H1 (cell line): ENCODE data around the gene HHAT. TPM values are rescaled to one million over a fixed set of nuclear protein-coding genes. Genes with fewer than 3 reads are reported as not detected.

Experiments used
- CTCF ChIA-PET: fragments of 300-600 bp; sonication (Branson Sonifier 250); formaldehyde crosslinking; loops from one replicate; lab custom pipeline; 2021; ENCODE audit not compliant: partially characterized antibody; lab: Charles Lee
- POLR2A ChIA-PET: fragments of 300-600 bp; sonication (Branson Sonifier 250); formaldehyde crosslinking; loops from one replicate; lab custom pipeline; 2021; ENCODE audit warnings: inconsistent platforms; ENCODE audit not compliant: partially characterized antibody; lab: Charles Lee
- DNase-seq, 2 experiments: peaks; one replicate each; pipeline versions ENCODE4 v3.0.0 to v3.0.0-alpha.2; 2010 to 2022; ENCODE audit warnings: low spot score in 2 of 2, low read depth in 1 of 2, mixed read lengths in 1 of 2
- FAIRE-seq: peaks from 2 replicates; lab custom pipeline; 2011; peaks lifted over from hg19 to GRCh38; lab: Jason Lieb, UNC
- H2AFZ ChIP-seq: 2 replicates; pipeline ENCODE4 v1.8.1; 2012; ENCODE audit warnings: low read length, inconsistent platforms
- H2AK5ac ChIP-seq: 2 replicates; pipeline ENCODE4 v1.6.1; 2013; ENCODE audit warnings: low read depth, low read length
- H2BK120ac ChIP-seq: replicated peaks from 2 replicates; pipeline ENCODE3; 2013; ENCODE audit warnings: low read depth, low read length, inconsistent platforms
- H2BK12ac ChIP-seq: 2 replicates; pipeline ENCODE4 v1.6.1; 2013; ENCODE audit warnings: low read depth, low read length
- H2BK15ac ChIP-seq: 2 replicates; pipeline ENCODE4 v1.6.1; 2013; ENCODE audit warnings: low read length
- H2BK20ac ChIP-seq: 2 replicates; pipeline ENCODE4 v1.6.1; 2013; ENCODE audit warnings: low read length
- H2BK5ac ChIP-seq: 2 replicates; pipeline ENCODE4 v1.6.1; 2013; ENCODE audit warnings: low read depth, low read length
- H3K14ac ChIP-seq: 2 replicates; pipeline ENCODE4 v1.6.1; 2013; ENCODE audit warnings: inconsistent platforms; ENCODE audit not compliant: insufficient read length
- H3K18ac ChIP-seq: 2 replicates; pipeline ENCODE4 v1.6.1; 2013; ENCODE audit warnings: low read length; ENCODE audit errors: extremely low read depth
- H3K23ac ChIP-seq: 2 replicates; pipeline ENCODE4 v1.6.1; 2013; ENCODE audit warnings: inconsistent platforms; ENCODE audit not compliant: insufficient read length
- H3K23me2 ChIP-seq: 2 replicates; pipeline ENCODE4 v1.6.1; 2013; ENCODE audit warnings: low read depth, low read length
- H3K27ac ChIP-seq: 2 replicates; pipeline ENCODE4 v1.6.1; 2011; ENCODE audit warnings: low read depth, low read length, inconsistent platforms
- H3K27me3 ChIP-seq, 4 experiments: replicated peaks in 1 of 4; 1 replicate in 1 of 4; 2 replicates in 3 of 4; pipeline versions ENCODE4 v1.6.1 to v1.8.1; 2011 to 2013; ENCODE audit warnings: low read length in 3 of 4, mild to moderate bottlenecking in 3 of 4, inconsistent platforms in 2 of 4, mixed read lengths in 2 of 4, moderate library complexity in 1 of 4; ENCODE audit not compliant: control insufficient read depth in 3 of 4, insufficient read depth in 3 of 4; ENCODE audit errors: extremely low read depth in 1 of 4
- H3K36me3 ChIP-seq, 4 experiments: 2 replicates each; pipeline versions ENCODE4 v1.6.1 to v1.8.1; 2011 to 2013; ENCODE audit warnings: mild to moderate bottlenecking in 4 of 4, low read length in 3 of 4, moderate library complexity in 2 of 4, control low read depth in 1 of 4, inconsistent platforms in 1 of 4; ENCODE audit not compliant: insufficient read depth in 4 of 4, control insufficient read depth in 2 of 4
- H3K4ac ChIP-seq: replicated peaks from 2 replicates; pipeline ENCODE3; 2013; ENCODE audit warnings: low read length, low read depth, mixed read lengths, inconsistent platforms; ENCODE audit not compliant: insufficient read length
- H3K4me1 ChIP-seq, 4 experiments: replicated peaks in 1 of 4; 1 replicate in 1 of 4; 2 replicates in 3 of 4; pipeline versions ENCODE4 v1.6.1 to v1.8.1; 2011 to 2013; ENCODE audit warnings: low read length in 3 of 4, inconsistent platforms in 2 of 4, mixed read lengths in 1 of 4; ENCODE audit not compliant: insufficient read depth in 4 of 4, control insufficient read depth in 3 of 4
- H3K4me2 ChIP-seq, 2 experiments: 2 replicates each; pipeline versions ENCODE4 v1.6.1 to v1.8.1; 2011 to 2013; ENCODE audit warnings: low read depth in 2 of 2, low read length in 2 of 2, control low read depth in 1 of 2, inconsistent platforms in 1 of 2, mild to moderate bottlenecking in 1 of 2; ENCODE audit not compliant: insufficient read depth in 1 of 2
- H3K4me3 ChIP-seq, 4 experiments: fragments of 200-600, 300-600 bp in 1 of 4; sonication (generic), shearing (Covaris generic), sonication (Bioruptor Twin) in 1 of 4; 2 replicates each; pipeline versions ENCODE4 v1.5.1 to v1.8.1; 2011 to 2016; ENCODE audit warnings: low read length in 4 of 4, low read depth in 3 of 4, control low read depth in 2 of 4, inconsistent platforms in 2 of 4, mild to moderate bottlenecking in 2 of 4, mixed read lengths in 1 of 4, moderate library complexity in 1 of 4; ENCODE audit not compliant: insufficient read depth in 2 of 4; ENCODE audit errors: extremely low read depth in 1 of 4
- H3K56ac ChIP-seq: replicated peaks from 2 replicates; pipeline ENCODE3; 2013; ENCODE audit warnings: low read depth, mild to moderate bottlenecking, mixed read lengths, low read length, inconsistent platforms; ENCODE audit not compliant: insufficient read length
- H3K79me1 ChIP-seq: 2 replicates; pipeline ENCODE4 v1.6.1; 2013; ENCODE audit warnings: low read depth, low read length, control low read depth
- H3K79me2 ChIP-seq, 2 experiments: 2 replicates each; pipeline versions ENCODE4 v1.6.1 to v1.8.1; 2012 to 2013; ENCODE audit warnings: low read length in 2 of 2, mild to moderate bottlenecking in 2 of 2, inconsistent platforms in 1 of 2; ENCODE audit not compliant: insufficient read depth in 2 of 2, control insufficient read depth in 1 of 2
- H3K9ac ChIP-seq, 4 experiments: replicated peaks in 1 of 4; 1 replicate in 1 of 4; 2 replicates in 3 of 4; pipeline versions ENCODE4 v1.6.1 to v1.8.1; 2011 to 2013; ENCODE audit warnings: low read depth in 3 of 4, low read length in 3 of 4, control low read depth in 2 of 4, mild to moderate bottlenecking in 2 of 4, moderate library complexity in 2 of 4, inconsistent platforms in 1 of 4; ENCODE audit errors: extremely low read depth in 1 of 4
- H3K9me3 ChIP-seq, 2 experiments: 2 replicates each; pipeline versions ENCODE4 v1.6.1 to v1.8.1; 2012 to 2013; ENCODE audit warnings: mild to moderate bottlenecking in 2 of 2, moderate library complexity in 2 of 2, control low read depth in 1 of 2, inconsistent platforms in 1 of 2, low read depth in 1 of 2, low read length in 1 of 2, mixed read lengths in 1 of 2; ENCODE audit not compliant: insufficient read depth in 2 of 2
- H4K20me1 ChIP-seq, 2 experiments: replicated peaks in 1 of 2; 2 replicates each; pipeline versions ENCODE3 to v1.8.1; 2011 to 2013; ENCODE audit warnings: inconsistent platforms in 2 of 2, low read length in 2 of 2, mild to moderate bottlenecking in 1 of 2; ENCODE audit not compliant: insufficient read depth in 2 of 2, control insufficient read depth in 1 of 2
- H4K5ac ChIP-seq: 2 replicates; pipeline ENCODE4 v1.6.1; 2013; ENCODE audit warnings: low read length, low read depth, mixed read lengths, inconsistent platforms; ENCODE audit not compliant: insufficient read length
- H4K8ac ChIP-seq: 2 replicates; pipeline ENCODE4 v1.8.0; 2013; ENCODE audit warnings: mild to moderate bottlenecking, moderate library complexity, low read length, inconsistent platforms; ENCODE audit not compliant: insufficient read depth; ENCODE audit errors: extremely low read depth
- H4K91ac ChIP-seq: replicated peaks from 2 replicates; pipeline ENCODE3; 2013; ENCODE audit warnings: low read length, mixed read lengths, inconsistent platforms; ENCODE audit not compliant: insufficient read length
- BRCA1 ChIP-seq: IDR thresholded peaks from 2 replicates; pipeline ENCODE4 v1.6.1; 2012; ENCODE audit warnings: low read depth, low read length, improper control_type of control experiment
- CBX5 ChIP-seq: fragments of 300-800, 300-1000 bp; sonication (generic); IDR thresholded peaks from 2 replicates; pipeline ENCODE4 v1.7.1; 2016; ENCODE audit warnings: antibody characterized with exemption, low read length, low read depth
- E2F6 ChIP-seq: IDR thresholded peaks from 2 replicates; pipeline ENCODE4 v1.6.1; 2012; ENCODE audit warnings: inconsistent platforms
- EZH2 ChIP-seq: fragments of 200-600 bp; sonication (generic); IDR thresholded peaks from 2 replicates; pipeline ENCODE4 v1.7.1; 2012; ENCODE audit warnings: low read depth, mild to moderate bottlenecking, moderate library complexity, low read length, inconsistent platforms; ENCODE audit not compliant: severe bottlenecking
- GTF2F1 ChIP-seq: IDR thresholded peaks from 2 replicates; pipeline ENCODE4 v1.6.1; 2012; ENCODE audit warnings: low read depth, low read length, improper control_type of control experiment, borderline replicate concordance
- NANOG ChIP-seq: IDR thresholded peaks from 2 replicates; pipeline ENCODE4 v1.6.1; 2011; ENCODE audit warnings: low read length, low read depth, mild to moderate bottlenecking, inconsistent platforms; ENCODE audit not compliant: insufficient read depth, poor library complexity, severe bottlenecking
- PHF8 ChIP-seq: fragments of 200-600 bp; sonication (generic); conservative IDR thresholded peaks from 2 replicates; pipeline ENCODE4 v1.7.1; 2012; ENCODE audit warnings: low read depth, mild to moderate bottlenecking, inconsistent platforms, low read length, moderate library complexity
- POLR2A ChIP-seq, 2 experiments: IDR thresholded peaks; 1 replicate in 1 of 2; 2 replicates in 1 of 2; pipeline ENCODE4 v1.6.1; 2011; ENCODE audit warnings: low read depth in 2 of 2, low read length in 2 of 2, mild to moderate bottlenecking in 2 of 2; ENCODE audit errors: control extremely low read depth in 1 of 2
- SIRT6 ChIP-seq: IDR thresholded peaks from one replicate; pipeline ENCODE4 v1.7.1; 2012; ENCODE audit warnings: low read length, inconsistent platforms
- SP2 ChIP-seq: IDR thresholded peaks from 2 replicates; pipeline ENCODE4 v1.6.1; 2012; ENCODE audit warnings: mild to moderate bottlenecking, low read length, inconsistent platforms
- SRF ChIP-seq: IDR thresholded peaks from 2 replicates; pipeline ENCODE4 v1.6.1; 2011; ENCODE audit warnings: mild to moderate bottlenecking, low read depth, low read length, moderate library complexity
- TAF7 ChIP-seq: optimal IDR thresholded peaks from 2 replicates; pipeline ENCODE3; 2011; ENCODE audit warnings: low read depth, mild to moderate bottlenecking, inconsistent platforms, low read length, moderate library complexity, borderline replicate concordance
- TBP ChIP-seq: IDR thresholded peaks from 2 replicates; pipeline ENCODE4 v1.6.1; 2011; ENCODE audit warnings: low read depth, low read length, improper control_type of control experiment
- ZNF274 ChIP-seq: IDR thresholded peaks from 2 replicates; pipeline ENCODE4 v1.7.0; 2012; ENCODE audit warnings: low read length, borderline replicate concordance; ENCODE audit errors: extremely low read depth
- WGBS, 2 experiments: shearing (Covaris generic) in 1 of 2; methylation state at CpG; one replicate each; pipeline versions ENCODE4 v1.1.6 to v1.1.7; 2013 to 2015; ENCODE audit warnings: low lambda C conversion rate in 2 of 2, mixed read lengths in 2 of 2, inconsistent platforms in 1 of 2, low coverage in 1 of 2, missing lambda C conversion rate in 1 of 2; ENCODE audit not compliant: insufficient replicate concordance in 2 of 2, insufficient coverage in 1 of 2, insufficient read length in 1 of 2; ENCODE audit errors: extremely low coverage in 1 of 2, missing lambda C conversion rate in 1 of 2; 5-methylcytosine and 5-hydroxymethylcytosine counted together
- polyA plus RNA-seq, 7 experiments: library from polyadenylated mRNA; depleted of rRNA in 3 of 7; stranded (reverse) in 5 of 7; unstranded in 2 of 7; fragments of >200 nt in 5 of 7; fragments of 200-250 nt in 2 of 7; gene quantifications; 1 replicate in 5 of 7; 2 replicates in 1 of 7; 4 replicates in 1 of 7; pipeline versions ENCODE4 v1.2.1 to v1.2.3, GENCODE V29; 2011 to 2013; ENCODE audit warnings: missing spikeins in 2 of 7, mixed read lengths in 2 of 7
- total RNA-seq: library from RNA; stranded (reverse); fragmentation: NEBNext Ultra II Directional; extraction: Animal tissue kit (Norgen Biotek cat#: 25700); gene quantifications from 2 replicates; pipeline ENCODE4 v1.2.1, GENCODE V29; 2021

Gene HHAT
- total and polyA plus RNA-seq, 2 of the 8 experiments (the other 6 are each of a cell fraction or from before 2014, with no cell fraction given): 0.15 to 0.51 TPM

GRCh38 chr1:210366767-210367166 lies 38.1 kb downstream of the HHAT start:
- CTCF ChIA-PET: interaction anchor here (0.5 to 5.6 kb wide), 9 partner anchors 8 to 214 kb away, joined by 3 to 42 read pairs (median 5); no protein-coding TSS in a partner anchor
- POLR2A ChIA-PET: interaction anchor here (1.4 to 9.8 kb wide), 2 partner anchors 7 to 9 kb away, joined by 4 to 183 read pairs; no protein-coding TSS in a partner anchor
- TF ChIP-seq PHF8 (no peak), TBP (no peak), ZNF274 (no peak), TAF7 (no peak), EZH2 (no peak), BRCA1 (no peak), CBX5 (no peak), GTF2F1 (no peak), SIRT6 (no peak), SRF (no peak), SP2 (no peak), NANOG (no peak), POLR2A (IDR thresholded peaks at IDR 0.05; ENCODE audit: control extremely low read depth in 1 of 2, low read depth in 2 of 2, low read length in 2 of 2) (no peak), E2F6 (no peak)

More at GRCh38 chr1:210366767-210367166, 38.1 kb downstream of the HHAT start:
- H3K9ac ChIP-seq: no peak overlapping the region; a peak in 1 of 7 replicates
- FAIRE-seq (peak; percentile 39), DNase-seq (no peak)
- H2BK5ac ChIP-seq: no peak overlapping the region
- no peak overlapping the region for H3K4ac ChIP-seq
- H2BK12ac ChIP-seq: no peak overlapping the region
- no peak overlapping the region for H3K18ac ChIP-seq
- no peak overlapping the region for H3K56ac ChIP-seq
- H3K23ac ChIP-seq: no peak overlapping the region
- no peaks in the 10 kb centered on the region for H4K20me1 ChIP-seq
- H4K5ac ChIP-seq: no peak overlapping the region
- no peak overlapping the region; the same call in 1 of the 2 replicates for H2AFZ ChIP-seq
- WGBS, 2 experiments: 75% methylated on average over 6 of the region's 6 CpGs; no CpG with 5 or more reads in 1 of the 2 experiments
- H3K36me3 ChIP-seq: no peaks in the 10 kb centered on the region
- H3K4me3 ChIP-seq: no peak overlapping the region
- no peaks in the 10 kb centered on the region for H3K9me3 ChIP-seq
- H3K27ac ChIP-seq: no peak overlapping the region
- H2BK15ac ChIP-seq: no peak overlapping the region
- H3K14ac ChIP-seq: no peak overlapping the region
- H4K8ac ChIP-seq: no peak overlapping the region
- peaks cover 0 to 4% (median 1%) of the 10 kb centered on the region in 4 experiments; a peak in 1 of 7 replicates for H3K27me3 ChIP-seq
- no peak overlapping the region for H2AK5ac ChIP-seq
- no peak overlapping the region for H3K4me2 ChIP-seq
- H3K79me1 ChIP-seq: no peaks in the 10 kb centered on the region
- H3K23me2 ChIP-seq: no peaks in the 10 kb centered on the region
- no peak overlapping the region for H2BK20ac ChIP-seq
- H4K91ac ChIP-seq: no peak overlapping the region
- H3K79me2 ChIP-seq: no peaks in the 10 kb centered on the region
- H3K4me1 ChIP-seq: peaks cover 5 to 13% (median 10%) of the 10 kb centered on the region in 4 experiments; a peak in 5 of 7 replicates
- no peak overlapping the region for H2BK120ac ChIP-seq
